ENCODE data around the gene TXNRD3.

The TXNRD3 gene

DNA sequence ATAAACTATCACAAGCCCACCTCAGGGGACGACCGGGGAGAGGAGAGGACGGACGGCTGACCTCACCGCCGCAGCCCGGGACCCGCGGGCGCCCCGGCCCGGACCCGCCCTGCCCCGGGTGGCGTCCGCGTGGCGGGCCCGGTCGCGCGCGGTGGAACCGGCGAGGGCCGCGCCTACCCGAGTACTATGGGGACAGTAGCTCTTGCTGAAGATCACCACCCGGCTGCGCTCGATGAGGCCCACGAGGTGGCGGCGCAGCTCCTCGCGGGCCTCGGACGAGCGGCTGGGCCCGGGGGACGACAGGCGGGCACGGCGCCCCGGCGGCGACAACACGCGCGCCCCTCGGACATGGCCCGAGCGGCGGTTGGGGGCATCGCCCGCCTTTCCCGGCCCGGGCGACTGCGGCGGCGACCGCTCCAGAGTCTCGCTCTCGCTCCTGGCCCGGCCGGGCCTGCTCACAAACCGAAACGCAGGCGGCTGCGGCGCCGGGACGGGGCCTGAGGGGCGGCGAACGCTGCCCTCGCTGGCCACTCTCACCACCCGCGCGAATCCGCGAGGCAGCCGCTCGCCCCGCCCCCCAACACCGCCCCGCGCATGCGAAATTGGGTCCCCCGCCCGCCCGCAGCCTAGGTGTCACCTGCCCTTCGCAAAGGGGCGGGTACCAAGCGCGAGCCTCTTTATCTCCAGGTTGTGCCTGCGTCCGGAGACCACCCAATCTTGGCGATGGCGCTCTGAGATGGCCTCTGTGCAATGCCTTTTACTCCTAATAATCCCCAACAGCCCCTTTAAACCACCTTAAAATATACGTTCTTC lies at the start of gene TXNRD3:
TSS of gene TXNRD3 (minus strand) at position 554 of the 813 bp plus-strand sequence.
- Histone ChIP-seq H3K4me3 (peak within 1 kb of the TSS; percentile 92), H3K9me3 (ENCODE audit: low read depth, low read length) (no peaks in the 10 kb centered on the region), H3K9ac (ENCODE audit: insufficient read length) (peak within 1 kb of the TSS; percentile 80), H3K36me3 (ENCODE audit: insufficient read depth, low read length) (no peaks in the 10 kb centered on the region), H3K27ac (no peak within 1 kb of the TSS)
- no peak for DNase-seq (ENCODE audit: low read depth, low spot score)
- TF ChIP-seq POLR2AphosphoS5 (IDR thresholded peaks at IDR 0.05; ENCODE audit: borderline replicate concordance, low read depth, low read length): peak; percentile 78
- TF ChIP-seq FOXP2 (optimal IDR thresholded peaks at IDR 0.05; ENCODE audit: control extremely low read depth, extremely low read length, insufficient read depth): no peak

- H3K27ac ChIP-seq: no peak within 1 kb of the TSS
These were observed 48.9 kb upstream of the TXNRD3 start, which contains the start of gene CHCHD6 for GRCh38 chr3:126703512-126704493. Gene CHCHD6, plus strand, starts transcription at chr3:126704240. Its CDS starts 73 bp downstream, at chr3:126704313.

GRCh38 chr3:126699011-126699410 lies 44.1 kb upstream of the TXNRD3 start:
- Histone ChIP-seq H3K9me3 (ENCODE audit: low read depth, low read length) (peaks cover 8% of the 10 kb centered on the region; the same call in 1 of the 2 replicates), H3K36me3 (ENCODE audit: insufficient read depth, low read length) (no peaks in the 10 kb centered on the region), H3K9ac (ENCODE audit: insufficient read length) (no peak overlapping the region), H3K27ac (no peak overlapping the region), H3K4me3 (no peak overlapping the region)
- TF ChIP-seq POLR2AphosphoS5 (IDR thresholded peaks at IDR 0.05; ENCODE audit: borderline replicate concordance, low read depth, low read length): no peak
- TF ChIP-seq FOXP2 (optimal IDR thresholded peaks at IDR 0.05; ENCODE audit: control extremely low read depth, extremely low read length, insufficient read depth): no peak
- TF ChIP-seq EZH2 (IDR thresholded peaks at IDR 0.05): no peak
- no peak for DNase-seq (ENCODE audit: low read depth, low spot score)

More at GRCh38 chr3:126703512-126704493, 48.9 kb upstream of the TXNRD3 start, which contains the start of gene CHCHD6:
- no peak for TF ChIP-seq FOXP2 (optimal IDR thresholded peaks at IDR 0.05; ENCODE audit: control extremely low read depth, extremely low read length, insufficient read depth)
- peak; percentile 70; the same call in 1 of the 2 replicates for TF ChIP-seq POLR2AphosphoS5 (IDR thresholded peaks at IDR 0.05; ENCODE audit: borderline replicate concordance, low read depth, low read length)
- H3K9me3 ChIP-seq (ENCODE audit: low read depth, low read length): peaks cover 8% of the 10 kb centered on the region; the same call in 1 of the 2 replicates
- H3K4me3 ChIP-seq: peak within 1 kb of the TSS; percentile 95
- peaks cover 15% of the 10 kb centered on the region; the same call in 1 of the 2 replicates for H3K36me3 ChIP-seq (ENCODE audit: insufficient read depth, low read length)
- peak within 1 kb of the TSS; percentile 81 for H3K9ac ChIP-seq (ENCODE audit: insufficient read length)
- peak; percentile 86 for DNase-seq (ENCODE audit: low read depth, low spot score)

GRCh38 chr3:126696701-126697267 lies 41.9 kb upstream of the TXNRD3 start:
- Histone ChIP-seq H3K9ac (ENCODE audit: insufficient read length) (no peak overlapping the region), H3K4me3 (no peak overlapping the region), H3K27ac (no peak overlapping the region), H3K36me3 (ENCODE audit: insufficient read depth, low read length) (no peaks in the 10 kb centered on the region), H3K9me3 (ENCODE audit: low read depth, low read length) (peaks cover 8% of the 10 kb centered on the region; the same call in 1 of the 2 replicates)
- TF ChIP-seq FOXP2 (optimal IDR thresholded peaks at IDR 0.05; ENCODE audit: control extremely low read depth, extremely low read length, insufficient read depth) (no peak), EZH2 (IDR thresholded peaks at IDR 0.05) (no peak), POLR2AphosphoS5 (IDR thresholded peaks at IDR 0.05; ENCODE audit: borderline replicate concordance, low read depth, low read length) (no peak)
- DNase-seq (ENCODE audit: low read depth, low spot score): no peak

DNA sequence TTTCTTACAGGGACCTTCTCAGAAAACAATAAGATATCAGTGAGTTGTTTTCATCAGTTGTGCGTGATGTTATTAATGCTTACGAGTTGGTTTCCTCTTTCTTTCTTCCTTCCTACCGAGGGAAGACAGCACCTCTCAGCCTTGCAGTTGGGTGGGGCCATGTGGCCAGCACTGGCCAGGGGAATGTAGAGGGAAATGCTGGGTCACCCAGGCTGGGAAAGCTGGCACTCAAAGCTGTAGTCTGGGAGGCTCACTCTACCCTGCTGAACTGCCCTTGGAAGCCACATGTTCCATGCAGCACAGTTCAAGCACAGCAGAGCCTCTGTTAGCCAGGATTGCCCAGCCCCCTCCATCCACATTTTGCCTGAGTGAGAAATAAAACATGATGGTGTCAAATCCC lies 39.0 kb upstream of the TXNRD3 start:
- Histone ChIP-seq H3K4me3 (no peak overlapping the region), H3K27ac (no peak overlapping the region), H3K36me3 (ENCODE audit: insufficient read depth, low read length) (no peaks in the 10 kb centered on the region), H3K9me3 (ENCODE audit: low read depth, low read length) (no peaks in the 10 kb centered on the region), H3K9ac (ENCODE audit: insufficient read length) (no peak overlapping the region)
- no peak for DNase-seq (ENCODE audit: low read depth, low spot score)
- no peak for TF ChIP-seq EZH2 (IDR thresholded peaks at IDR 0.05)
- TF ChIP-seq FOXP2 (optimal IDR thresholded peaks at IDR 0.05; ENCODE audit: control extremely low read depth, extremely low read length, insufficient read depth): no peak
- TF ChIP-seq POLR2AphosphoS5 (IDR thresholded peaks at IDR 0.05; ENCODE audit: borderline replicate concordance, low read depth, low read length): no peak

GRCh38 chr3:126692858-126693257 lies 37.9 kb upstream of the TXNRD3 start:
- Histone ChIP-seq H3K9ac (ENCODE audit: insufficient read length) (no peak overlapping the region), H3K27ac (no peak overlapping the region), H3K4me3 (no peak overlapping the region), H3K36me3 (ENCODE audit: insufficient read depth, low read length) (no peaks in the 10 kb centered on the region), H3K9me3 (ENCODE audit: low read depth, low read length) (no peaks in the 10 kb centered on the region)
- no peak for DNase-seq (ENCODE audit: low read depth, low spot score)
- TF ChIP-seq POLR2AphosphoS5 (IDR thresholded peaks at IDR 0.05; ENCODE audit: borderline replicate concordance, low read depth, low read length): no peak

DNA sequence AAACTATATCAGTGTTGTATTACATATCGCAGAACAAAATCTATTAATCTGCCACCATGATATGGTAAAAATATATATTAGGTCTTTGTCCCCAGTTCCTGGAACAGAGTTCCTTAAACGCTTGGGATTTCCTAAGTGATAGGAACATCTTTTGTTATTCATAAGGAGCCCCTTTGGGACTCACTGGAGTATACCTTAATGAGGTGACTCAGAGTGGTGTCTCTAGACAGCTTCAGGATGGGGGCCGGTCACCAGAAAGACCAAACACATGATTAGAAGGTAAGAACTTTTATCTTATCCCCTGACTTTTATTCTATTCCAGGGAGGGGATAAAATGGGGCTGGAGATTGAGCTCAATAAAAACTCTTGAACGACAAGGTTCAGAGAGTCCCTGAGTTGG lies 36.8 kb upstream of the TXNRD3 start:
- H3K36me3 ChIP-seq (ENCODE audit: insufficient read depth, low read length): no peaks in the 10 kb centered on the region
- H3K4me3 ChIP-seq: no peak overlapping the region
- TF ChIP-seq POLR2AphosphoS5 (IDR thresholded peaks at IDR 0.05; ENCODE audit: borderline replicate concordance, low read depth, low read length): no peak
- TF ChIP-seq FOXP2 (optimal IDR thresholded peaks at IDR 0.05; ENCODE audit: control extremely low read depth, extremely low read length, insufficient read depth): no peak
- no peak for TF ChIP-seq EZH2 (IDR thresholded peaks at IDR 0.05)
- no peak overlapping the region for H3K27ac ChIP-seq
- no peaks in the 10 kb centered on the region for H3K9me3 ChIP-seq (ENCODE audit: low read depth, low read length)
- no peak for DNase-seq (ENCODE audit: low read depth, low spot score)
- no peak overlapping the region for H3K9ac ChIP-seq (ENCODE audit: insufficient read length)

GRCh38 chr3:126685493-126685892 lies 30.6 kb upstream of the TXNRD3 start:
- H3K9me3 ChIP-seq (ENCODE audit: low read depth, low read length): no peaks in the 10 kb centered on the region
- H3K36me3 ChIP-seq (ENCODE audit: insufficient read depth, low read length): no peaks in the 10 kb centered on the region
- no peak for DNase-seq (ENCODE audit: low read depth, low spot score)
- H3K9ac ChIP-seq (ENCODE audit: insufficient read length): no peak overlapping the region
- H3K27ac ChIP-seq: no peak overlapping the region
- H3K4me3 ChIP-seq: no peak overlapping the region
- TF ChIP-seq FOXP2 (optimal IDR thresholded peaks at IDR 0.05; ENCODE audit: control extremely low read depth, extremely low read length, insufficient read depth) (no peak), POLR2AphosphoS5 (IDR thresholded peaks at IDR 0.05; ENCODE audit: borderline replicate concordance, low read depth, low read length) (no peak), EZH2 (IDR thresholded peaks at IDR 0.05) (no peak)

All from SK-N-MC (cell line).